Nephron progenitor cell (in vitro differentiated cells): ENCODE measurements around the gene PER1.
A peak's percentile ranks its signal among the peaks of the same experiment; 100 is the strongest.
"Not testable (repeated sequence)": the region's sequence is repeated elsewhere in the genome, so short reads cannot be mapped to it uniquely, and the experiment has no call there.

Source experiments
- DNase-seq: peaks from one replicate; pipeline ENCODE4 v3.0.0; 2021
- H3K27ac Mint-ChIP-seq: 2 replicates; pipeline ENCODE4 v1.8.0; 2021; ENCODE audit warnings: mild to moderate bottlenecking, moderate library complexity, mixed read lengths
- H3K27me3 Mint-ChIP-seq: 2 replicates; pipeline ENCODE4 v1.8.0; 2021; ENCODE audit warnings: mild to moderate bottlenecking, low read depth, mixed read lengths; ENCODE audit not compliant: poor library complexity
- H3K36me3 Mint-ChIP-seq: 2 replicates; pipeline ENCODE4 v1.8.0; 2021; ENCODE audit warnings: low read depth, mixed read lengths
- H3K4me1 Mint-ChIP-seq: 2 replicates; pipeline ENCODE4 v1.8.0; 2021; ENCODE audit warnings: mixed read lengths
- H3K4me3 Mint-ChIP-seq: 2 replicates; pipeline ENCODE4 v1.8.0; 2021; ENCODE audit warnings: mild to moderate bottlenecking, moderate library complexity, mixed read lengths
- H3K9me3 Mint-ChIP-seq: 2 replicates; pipeline ENCODE4 v1.8.0; 2021; ENCODE audit warnings: mild to moderate bottlenecking, moderate library complexity, mixed read lengths
- CTCF ChIP-seq: fragments of 200-600 bp; sonication (generic); IDR thresholded peaks from 2 replicates; pipeline ENCODE4 v1.5.0; 2021; ENCODE audit warnings: antibody characterized with exemption

Gene PER1

GRCh38 chr17:8109661-8110455, 42.3 kb downstream of the PER1 start:
- Mint-ChIP-seq H3K36me3 (no peaks in the 10 kb centered on the region), H3K9me3 (no peaks in the 10 kb centered on the region), H3K4me3 (peak overlapping the region; percentile 52), H3K27me3 (peaks cover 90% of the 10 kb centered on the region), H3K4me1 (peaks cover 16% of the 10 kb centered on the region), H3K27ac (no peak overlapping the region)
- TF ChIP-seq CTCF = peak; percentile 87
- peak; percentile 78 for DNase-seq

- no peak for TF ChIP-seq CTCF
- Mint-ChIP-seq H3K27ac (no peak overlapping the region), H3K4me3 (no peak overlapping the region), H3K27me3 (peaks cover 90% of the 10 kb centered on the region), H3K36me3 (no peaks in the 10 kb centered on the region), H3K4me1 (peaks cover 12% of the 10 kb centered on the region), H3K9me3 (no peaks in the 10 kb centered on the region)
- DNase-seq = no peak
Observed at GRCh38 chr17:8108972-8109660, 43.1 kb downstream of the PER1 start.

- H3K27me3 Mint-ChIP-seq = peaks cover 78% of the 10 kb centered on the region
- H3K27ac Mint-ChIP-seq, H3K36me3 Mint-ChIP-seq, H3K9me3 Mint-ChIP-seq, H3K4me3 Mint-ChIP-seq, DNase-seq: not testable (repeated sequence)
- peaks cover 12% of the 10 kb centered on the region for H3K4me1 Mint-ChIP-seq
Observed at GRCh38 chr17:8106980-8107379, 45.2 kb downstream of the PER1 start.

GRCh38 chr17:8105957-8106398, 46.2 kb downstream of the PER1 start:
- no peak for DNase-seq
- H3K27me3 Mint-ChIP-seq = peaks cover 69% of the 10 kb centered on the region
- no peak for TF ChIP-seq CTCF
- H3K36me3 Mint-ChIP-seq = no peaks in the 10 kb centered on the region
- peaks cover 10% of the 10 kb centered on the region for H3K4me1 Mint-ChIP-seq
- peak overlapping the region; percentile 49 for H3K27ac Mint-ChIP-seq
- H3K4me3 Mint-ChIP-seq = no peak overlapping the region
- no peaks in the 10 kb centered on the region for H3K9me3 Mint-ChIP-seq

GRCh38 chr17:8104911-8105310, 47.3 kb downstream of the PER1 start:
- H3K36me3 Mint-ChIP-seq = no peaks in the 10 kb centered on the region
- H3K4me1 Mint-ChIP-seq = peaks cover 7% of the 10 kb centered on the region
- no peak overlapping the region for H3K4me3 Mint-ChIP-seq
- no peak overlapping the region for H3K27ac Mint-ChIP-seq
- H3K27me3 Mint-ChIP-seq = peaks cover 58% of the 10 kb centered on the region
- DNase-seq = no peak
- no peaks in the 10 kb centered on the region for H3K9me3 Mint-ChIP-seq
- TF ChIP-seq CTCF = no peak

GRCh38 chr17:8103549-8103948, 48.7 kb downstream of the PER1 start:
- no peak overlapping the region for H3K27ac Mint-ChIP-seq
- no peak for TF ChIP-seq CTCF
- no peak for DNase-seq
- peaks cover 56% of the 10 kb centered on the region for H3K27me3 Mint-ChIP-seq
- no peaks in the 10 kb centered on the region for H3K36me3 Mint-ChIP-seq
- no peak overlapping the region for H3K4me3 Mint-ChIP-seq
- peaks cover 11% of the 10 kb centered on the region for H3K4me1 Mint-ChIP-seq
- no peaks in the 10 kb centered on the region for H3K9me3 Mint-ChIP-seq
